A549 (cell line): ENCODE results near the gene SLC35C1.

ENCODE experiments used
- CEBPB ChIP-seq, 2 experiments: fragments of >200 bp in 1 of 2; sonication (Bioruptor Twin) in 1 of 2; formaldehyde crosslinking in 1 of 2; IDR thresholded peaks; 2 replicates each; pipeline ENCODE4 v1.6.1; 2012 to 2016
- FOSL2 ChIP-seq, 2 experiments: fragments of 450-650 bp in 1 of 2; fragments of >200 bp in 1 of 2; sonication (Bioruptor Twin) in 1 of 2; formaldehyde crosslinking; IDR thresholded peaks; 2 replicates each; pipeline versions ENCODE4 v1.5.0 to v1.6.1; 2016 to 2020; ENCODE audit warnings: mild to moderate bottlenecking in 1 of 2, moderate library complexity in 1 of 2
- GATA3 ChIP-seq: IDR thresholded peaks from 2 replicates; pipeline ENCODE4 v1.6.1; 2012; ENCODE audit warnings: borderline replicate concordance
- MAX ChIP-seq: IDR thresholded peaks from 2 replicates; pipeline ENCODE4 v1.6.1; 2012
- NFE2L2 ChIP-seq: fragments of 150-350 bp; conservative IDR thresholded peaks from 2 replicates; pipeline ENCODE4 v1.6.1; 2014; ENCODE audit warnings: low read length
- POLR2A ChIP-seq: IDR thresholded peaks from 2 replicates; pipeline ENCODE4 v1.6.1; 2012; ENCODE audit warnings: mild to moderate bottlenecking, low read length
- POLR2AphosphoS2 ChIP-seq: conservative IDR thresholded peaks from 2 replicates; pipeline ENCODE4 v1.6.1; 2012; ENCODE audit warnings: low read length, improper control_type of control experiment, inconsistent platforms
- RAD21 ChIP-seq, 2 experiments: fragments of >200 bp in 1 of 2; sonication (Bioruptor Twin) in 1 of 2; formaldehyde crosslinking in 1 of 2; IDR thresholded peaks in 1 of 2; conservative IDR thresholded peaks in 1 of 2; 2 replicates in 1 of 2; 3 replicates in 1 of 2; pipeline ENCODE4 v1.6.1; 2012 to 2018; ENCODE audit warnings: inconsistent platforms in 1 of 2
- ZSCAN20 ChIP-seq: fragments of 250-450 bp; sonication (Bioruptor Pico); IDR thresholded peaks from 2 replicates; pipeline ENCODE4 v1.8.0; 2022; ENCODE audit warnings: mild to moderate bottlenecking, moderate library complexity
- TF ChIP-seq, protein P1 (sequence below): fragments of >200 bp; sonication (Bioruptor Twin); formaldehyde crosslinking; IDR thresholded peaks from 3 replicates; pipeline ENCODE4 v1.5.1; 2016
- TF ChIP-seq, protein P2 (sequence below): fragments of 450-650 bp; IDR thresholded peaks from 2 replicates; pipeline ENCODE4 v1.6.1; 2014; ENCODE audit warnings: antibody characterized with exemption
- TF ChIP-seq, protein P3 (sequence below): fragments of 250-450 bp; sonication (Bioruptor Pico); IDR thresholded peaks from 2 replicates; pipeline ENCODE4 v1.5.0; 2021; ENCODE audit warnings: mild to moderate bottlenecking, moderate library complexity, borderline replicate concordance

- TF ChIP-seq RAD21 (conservative IDR thresholded peaks at IDR 0.05 in 1 of 2, IDR thresholded peaks at IDR 0.05 in 1 of 2) (no peak), POLR2A (no peak), POLR2AphosphoS2 (no peak), CEBPB (IDR thresholded peaks at IDR 0.05) (no peak), GATA3 (no peak), ZSCAN20 (CRISPR knock-in tag) (no peak), MAX (no peak), NFE2L2 (no peak), FOSL2 (IDR thresholded peaks at IDR 0.05) (no peak), FOSL2 (CRISPR knock-in tag; IDR thresholded peaks at IDR 0.05) (no peak)
- TF ChIP-seq, protein P1, sequence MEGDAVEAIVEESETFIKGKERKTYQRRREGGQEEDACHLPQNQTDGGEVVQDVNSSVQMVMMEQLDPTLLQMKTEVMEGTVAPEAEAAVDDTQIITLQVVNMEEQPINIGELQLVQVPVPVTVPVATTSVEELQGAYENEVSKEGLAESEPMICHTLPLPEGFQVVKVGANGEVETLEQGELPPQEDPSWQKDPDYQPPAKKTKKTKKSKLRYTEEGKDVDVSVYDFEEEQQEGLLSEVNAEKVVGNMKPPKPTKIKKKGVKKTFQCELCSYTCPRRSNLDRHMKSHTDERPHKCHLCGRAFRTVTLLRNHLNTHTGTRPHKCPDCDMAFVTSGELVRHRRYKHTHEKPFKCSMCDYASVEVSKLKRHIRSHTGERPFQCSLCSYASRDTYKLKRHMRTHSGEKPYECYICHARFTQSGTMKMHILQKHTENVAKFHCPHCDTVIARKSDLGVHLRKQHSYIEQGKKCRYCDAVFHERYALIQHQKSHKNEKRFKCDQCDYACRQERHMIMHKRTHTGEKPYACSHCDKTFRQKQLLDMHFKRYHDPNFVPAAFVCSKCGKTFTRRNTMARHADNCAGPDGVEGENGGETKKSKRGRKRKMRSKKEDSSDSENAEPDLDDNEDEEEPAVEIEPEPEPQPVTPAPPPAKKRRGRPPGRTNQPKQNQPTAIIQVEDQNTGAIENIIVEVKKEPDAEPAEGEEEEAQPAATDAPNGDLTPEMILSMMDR, result no peak
- TF ChIP-seq, protein P2, sequence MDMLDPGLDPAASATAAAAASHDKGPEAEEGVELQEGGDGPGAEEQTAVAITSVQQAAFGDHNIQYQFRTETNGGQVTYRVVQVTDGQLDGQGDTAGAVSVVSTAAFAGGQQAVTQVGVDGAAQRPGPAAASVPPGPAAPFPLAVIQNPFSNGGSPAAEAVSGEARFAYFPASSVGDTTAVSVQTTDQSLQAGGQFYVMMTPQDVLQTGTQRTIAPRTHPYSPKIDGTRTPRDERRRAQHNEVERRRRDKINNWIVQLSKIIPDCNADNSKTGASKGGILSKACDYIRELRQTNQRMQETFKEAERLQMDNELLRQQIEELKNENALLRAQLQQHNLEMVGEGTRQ, result no peak
- TF ChIP-seq, protein P3, sequence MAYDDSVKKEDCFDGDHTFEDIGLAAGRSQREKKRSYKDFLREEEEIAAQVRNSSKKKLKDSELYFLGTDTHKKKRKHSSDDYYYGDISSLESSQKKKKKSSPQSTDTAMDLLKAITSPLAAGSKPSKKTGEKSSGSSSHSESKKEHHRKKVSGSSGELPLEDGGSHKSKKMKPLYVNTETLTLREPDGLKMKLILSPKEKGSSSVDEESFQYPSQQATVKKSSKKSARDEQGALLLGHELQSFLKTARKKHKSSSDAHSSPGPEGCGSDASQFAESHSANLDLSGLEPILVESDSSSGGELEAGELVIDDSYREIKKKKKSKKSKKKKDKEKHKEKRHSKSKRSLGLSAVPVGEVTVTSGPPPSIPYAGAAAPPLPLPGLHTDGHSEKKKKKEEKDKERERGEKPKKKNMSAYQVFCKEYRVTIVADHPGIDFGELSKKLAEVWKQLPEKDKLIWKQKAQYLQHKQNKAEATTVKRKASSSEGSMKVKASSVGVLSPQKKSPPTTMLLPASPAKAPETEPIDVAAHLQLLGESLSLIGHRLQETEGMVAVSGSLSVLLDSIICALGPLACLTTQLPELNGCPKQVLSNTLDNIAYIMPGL (CRISPR knock-in tag), result no peak
Observed at GRCh38 chr11:45809456-45810395, 4.8 kb downstream of the SLC35C1 start.
